VCaP (cell line): ENCODE results near the gene TUBB2B.

Experiments used
- H3K27ac ChIP-seq: fragments of 450-650 bp; 2 replicates; pipeline ENCODE4 v1.5.1; 2017
- CTCF ChIP-seq: fragments of 450-650 bp; conservative IDR thresholded peaks from 2 replicates; pipeline ENCODE4 v1.5.1; 2017; ENCODE audit warnings: mild to moderate bottlenecking, moderate library complexity

TUBB2B gene

DNA sequence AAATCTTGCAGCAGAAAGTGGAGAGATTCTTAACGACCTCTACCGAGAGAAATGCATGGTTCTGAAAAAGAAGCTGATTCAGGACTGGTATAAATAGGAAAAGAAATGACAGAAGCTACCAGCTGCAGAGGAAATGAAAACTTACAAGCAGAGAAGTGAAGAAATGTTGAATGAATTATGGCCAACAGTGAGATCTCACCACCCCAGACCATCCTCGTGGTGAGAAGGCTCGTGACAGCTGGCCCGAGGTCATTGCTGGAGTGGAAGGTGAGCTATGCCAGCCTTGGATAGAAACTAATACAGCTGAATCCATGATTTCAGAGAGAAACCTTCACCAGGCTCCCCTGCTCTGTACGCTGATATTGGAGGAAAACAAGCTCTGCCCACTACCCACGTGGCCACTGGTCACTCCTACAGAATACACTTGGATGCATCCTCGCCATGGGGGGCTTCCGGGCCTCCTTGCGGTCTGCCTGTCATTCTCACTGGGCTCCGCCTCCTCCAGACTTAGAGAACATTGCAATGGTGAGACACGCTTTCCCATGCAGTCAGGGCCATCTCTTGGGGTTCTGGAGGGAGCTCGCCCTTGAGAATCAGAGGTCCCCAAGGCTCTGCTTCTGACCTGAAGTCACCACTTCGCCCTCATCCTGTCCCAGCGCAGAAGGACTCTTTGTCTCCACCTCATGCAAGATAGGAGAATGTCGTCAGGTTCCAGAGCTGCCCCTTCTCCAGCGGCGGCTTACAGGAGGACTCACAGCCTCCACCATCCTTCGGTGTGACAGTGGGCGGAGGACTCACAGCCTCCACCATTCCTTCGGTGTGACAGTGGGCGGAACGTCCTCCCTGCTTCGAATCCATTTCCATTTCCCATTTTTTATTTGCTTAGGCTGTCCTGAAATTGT is 10.6 kb upstream of the TUBB2B start:
- H3K27ac ChIP-seq, result no peak overlapping the region
- no peak for TF ChIP-seq CTCF

- no peak for TF ChIP-seq CTCF
- no peak overlapping the region for H3K27ac ChIP-seq
Observed at GRCh38 chr6:3236005-3236404, 8.6 kb upstream of the TUBB2B start.

DNA sequence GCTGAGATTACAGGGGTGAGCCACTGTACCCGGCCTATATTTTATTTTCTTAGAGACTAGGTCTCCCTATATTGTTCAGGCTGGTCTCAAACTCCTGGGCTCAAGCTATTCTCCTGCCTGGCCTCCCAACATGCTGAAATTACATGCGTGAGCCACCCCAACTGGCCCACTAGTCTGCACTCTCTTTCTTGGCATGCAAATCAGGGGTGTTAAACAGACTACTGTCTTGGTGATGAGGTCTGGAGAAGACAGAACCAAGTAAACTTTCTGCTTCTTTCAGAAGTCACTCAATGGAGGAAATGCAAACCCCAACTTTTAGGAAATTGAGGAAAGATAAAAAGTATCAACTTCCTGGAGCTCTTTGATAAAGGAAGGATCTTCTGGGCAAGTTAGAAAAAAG is 8.0 kb upstream of the TUBB2B start:
- TF ChIP-seq CTCF, result no peak
- no peak overlapping the region for H3K27ac ChIP-seq

DNA sequence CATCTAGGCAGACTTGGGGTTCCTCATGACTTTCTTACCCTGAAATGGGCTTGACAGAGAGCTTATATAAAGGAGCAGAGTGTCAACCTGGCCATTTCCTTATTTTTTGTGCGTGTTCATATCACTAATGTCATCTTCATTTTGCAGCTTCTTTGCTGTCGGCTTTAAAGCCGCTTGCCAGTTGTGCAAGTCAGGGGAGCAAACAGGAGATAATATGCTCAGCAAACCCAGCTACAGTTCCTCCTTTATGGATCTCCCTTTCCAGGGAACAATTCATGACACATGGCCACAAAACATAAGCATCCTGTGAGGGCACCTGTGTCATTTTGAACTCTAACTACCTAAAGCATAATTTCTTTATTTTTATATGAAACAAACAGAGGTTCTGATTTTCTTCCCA is 6.5 kb upstream of the TUBB2B start:
- no peak overlapping the region for H3K27ac ChIP-seq
- TF ChIP-seq CTCF, result no peak

- H3K27ac ChIP-seq, result no peak overlapping the region
- TF ChIP-seq CTCF, result no peak
Observed at GRCh38 chr6:3233321-3233720, 5.9 kb upstream of the TUBB2B start.

GRCh38 chr6:3232017-3232945 is 4.8 kb upstream of the TUBB2B start:
- TF ChIP-seq CTCF, result no peak
- H3K27ac ChIP-seq, result no peak overlapping the region
